ENCODE measurements around the gene RFX5. TPM values are rescaled to one million over a fixed set of nuclear protein-coding genes. Genes with fewer than 3 reads are reported as not detected.

Gene RFX5
- total RNA-seq, 6 donors from 2014 or later = 31.5 to 55.5 (median 43.2) TPM

- DNase-seq (no peak), ATAC-seq (ENCODE audit: low FRiP score in 2 of 2) (no peak)
- Histone ChIP-seq H3K4me1 (peaks cover 9 to 20% (median 14%) of the 10 kb centered on the region in 4 donors), H3K4me3 (peak overlapping the region; percentile 2 to 73 (median 67)), H3K9me3 (no peaks in the 10 kb centered on the region), H3K36me3 (peaks cover 0 to 29% (median 18%) of the 10 kb centered on the region in 4 donors), H3K27ac (peak overlapping the region; percentile 81 to 95 (median 94)), H3K27me3 (no peaks in the 10 kb centered on the region)
- WGBS, 2 donors = 60% methylated on average over 7 of the region's 7 CpGs
- TF ChIP-seq, protein P1, sequence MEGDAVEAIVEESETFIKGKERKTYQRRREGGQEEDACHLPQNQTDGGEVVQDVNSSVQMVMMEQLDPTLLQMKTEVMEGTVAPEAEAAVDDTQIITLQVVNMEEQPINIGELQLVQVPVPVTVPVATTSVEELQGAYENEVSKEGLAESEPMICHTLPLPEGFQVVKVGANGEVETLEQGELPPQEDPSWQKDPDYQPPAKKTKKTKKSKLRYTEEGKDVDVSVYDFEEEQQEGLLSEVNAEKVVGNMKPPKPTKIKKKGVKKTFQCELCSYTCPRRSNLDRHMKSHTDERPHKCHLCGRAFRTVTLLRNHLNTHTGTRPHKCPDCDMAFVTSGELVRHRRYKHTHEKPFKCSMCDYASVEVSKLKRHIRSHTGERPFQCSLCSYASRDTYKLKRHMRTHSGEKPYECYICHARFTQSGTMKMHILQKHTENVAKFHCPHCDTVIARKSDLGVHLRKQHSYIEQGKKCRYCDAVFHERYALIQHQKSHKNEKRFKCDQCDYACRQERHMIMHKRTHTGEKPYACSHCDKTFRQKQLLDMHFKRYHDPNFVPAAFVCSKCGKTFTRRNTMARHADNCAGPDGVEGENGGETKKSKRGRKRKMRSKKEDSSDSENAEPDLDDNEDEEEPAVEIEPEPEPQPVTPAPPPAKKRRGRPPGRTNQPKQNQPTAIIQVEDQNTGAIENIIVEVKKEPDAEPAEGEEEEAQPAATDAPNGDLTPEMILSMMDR (IDR thresholded peaks at IDR 0.05) = no peak
- TF ChIP-seq POLR2AphosphoS5 (IDR thresholded peaks at IDR 0.05) (no peak), EP300 (IDR thresholded peaks at IDR 0.05) (no peak), POLR2A (IDR thresholded peaks at IDR 0.05) (no peak)
Observed at GRCh38 chr1:151346082-151346768, 827 bp downstream of the RFX5 start.

DNA sequence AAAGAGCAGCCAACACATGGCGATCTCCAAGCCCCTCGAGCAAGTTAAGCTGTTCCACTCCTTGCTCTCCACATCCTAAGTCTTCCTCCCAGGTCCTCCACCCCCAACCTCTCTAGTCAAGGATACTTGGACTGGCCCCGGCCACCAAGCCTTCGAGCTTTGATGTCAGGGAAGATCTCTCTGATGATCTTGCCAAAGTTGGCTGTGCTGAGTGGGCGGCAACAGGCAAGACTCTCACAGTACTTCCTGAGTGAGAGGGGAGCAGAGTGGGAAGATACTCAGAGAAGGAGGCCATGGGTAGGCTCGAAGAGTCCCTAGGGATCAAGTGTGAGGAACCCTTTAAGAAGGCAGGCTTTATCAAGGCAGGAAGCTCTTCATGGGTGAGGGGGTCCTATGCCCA, 2.8 kb downstream of the RFX5 start:
- no peak for DNase-seq
- no peaks in the 10 kb centered on the region for H3K9me3 ChIP-seq
- H3K4me1 ChIP-seq = peaks cover 12 to 20% (median 16%) of the 10 kb centered on the region in 4 donors
- no peak overlapping the region for H3K4me3 ChIP-seq
- TF ChIP-seq, protein P1 (IDR thresholded peaks at IDR 0.05) = no peak
- TF ChIP-seq POLR2A (IDR thresholded peaks at IDR 0.05) = no peak
- no peak for TF ChIP-seq EP300 (IDR thresholded peaks at IDR 0.05)
- TF ChIP-seq POLR2AphosphoS5 (IDR thresholded peaks at IDR 0.05) = no peak
- peaks cover 0 to 29% (median 18%) of the 10 kb centered on the region in 4 donors for H3K36me3 ChIP-seq
- WGBS, 2 donors = 80 to 90% methylated on average over 6 of the region's 6 CpGs
- H3K27me3 ChIP-seq = no peaks in the 10 kb centered on the region
- no peak for ATAC-seq (ENCODE audit: low FRiP score in 2 of 2)
- H3K27ac ChIP-seq = no peak overlapping the region

- TF ChIP-seq EP300 (IDR thresholded peaks at IDR 0.05) = no peak
- TF ChIP-seq, protein P1 (IDR thresholded peaks at IDR 0.05) = no peak
- no peak for TF ChIP-seq POLR2A (IDR thresholded peaks at IDR 0.05)
- TF ChIP-seq POLR2AphosphoS5 (IDR thresholded peaks at IDR 0.05) = no peak
- H3K27me3 ChIP-seq = no peaks in the 10 kb centered on the region
- H3K4me1 ChIP-seq = peaks cover 12 to 20% (median 16%) of the 10 kb centered on the region in 4 donors
- ATAC-seq (ENCODE audit: low FRiP score in 2 of 2) (no peak), DNase-seq (no peak)
- peak overlapping the region in 1 of 4 donors; percentile 31 for H3K27ac ChIP-seq
- peaks cover 0 to 29% (median 18%) of the 10 kb centered on the region in 4 donors for H3K36me3 ChIP-seq
- H3K4me3 ChIP-seq = no peak overlapping the region
- H3K9me3 ChIP-seq = no peaks in the 10 kb centered on the region
- 65 to 70% methylated on average over 9 of the region's 9 CpGs for WGBS, 2 donors
Observed at GRCh38 chr1:151343587-151343986, 3.5 kb downstream of the RFX5 start.

- DNase-seq (peak in 1 of 2 donors; percentile 85), ATAC-seq (ENCODE audit: low FRiP score in 2 of 2) (peak in 1 of 2 donors; percentile 54)
- no peak for TF ChIP-seq EP300 (IDR thresholded peaks at IDR 0.05)
- TF ChIP-seq, protein P1 (IDR thresholded peaks at IDR 0.05) = peak in 1 of 6 experiments; percentile 5
- no peak for TF ChIP-seq POLR2A (IDR thresholded peaks at IDR 0.05)
- no peak for TF ChIP-seq POLR2AphosphoS5 (IDR thresholded peaks at IDR 0.05)
- WGBS, 2 donors = 64 to 69% methylated on average over 6 of the region's 6 CpGs
- no peaks in the 10 kb centered on the region for H3K9me3 ChIP-seq
- peaks cover 0 to 29% (median 18%) of the 10 kb centered on the region in 4 donors for H3K36me3 ChIP-seq
- H3K4me1 ChIP-seq = peaks cover 10 to 16% (median 13%) of the 10 kb centered on the region in 4 donors
- no peaks in the 10 kb centered on the region for H3K27me3 ChIP-seq
- no peak overlapping the region for H3K4me3 ChIP-seq
- H3K27ac ChIP-seq = peak overlapping the region in 3 of 4 donors; percentile 26 to 44 (median 31)
Observed at GRCh38 chr1:151342569-151342968, 4.5 kb downstream of the RFX5 start.

Measured in upper lobe of left lung (tissue), 6 donors.